K562 (cell line): Measurements from ENCODE around the gene PLD3. TPM values are rescaled to one million over a fixed set of nuclear protein-coding genes. Genes with fewer than 3 reads are reported as not detected.

ENCODE experiments used
- C11orf30 ChIP-seq: fragments of 450-650 bp; IDR thresholded peaks from 2 replicates; pipeline ENCODE4 v1.6.1; 2016; ENCODE audit warnings: low read depth, mild to moderate bottlenecking
- CBFA2T3 ChIP-seq: fragments of 450-650 bp; IDR thresholded peaks from 2 replicates; pipeline ENCODE4 v1.6.1; 2017
- COPS2 ChIP-seq: fragments of 450-650 bp; conservative IDR thresholded peaks from 2 replicates; pipeline ENCODE4 v1.6.1; 2016; ENCODE audit warnings: mild to moderate bottlenecking, moderate library complexity
- FOXA1 ChIP-seq: fragments of 450-650 bp; IDR thresholded peaks from 2 replicates; pipeline ENCODE4 v1.6.1; 2016; ENCODE audit warnings: mild to moderate bottlenecking, borderline replicate concordance
- MAZ ChIP-seq, 2 experiments: fragments of 450-650 bp in 1 of 2; sonication (generic) in 1 of 2; formaldehyde crosslinking; IDR thresholded peaks in 1 of 2; conservative IDR thresholded peaks in 1 of 2; 2 replicates each; pipeline versions ENCODE4 v1.4.0 to v1.5.0; 2020; ENCODE audit warnings: mild to moderate bottlenecking in 1 of 2, missing genetic modification reagents in 1 of 2
- MYC ChIP-seq, 2 experiments: fragments of 250-450 bp in 1 of 2; sonication (Bioruptor Pico) in 1 of 2; IDR thresholded peaks; 2 replicates each; pipeline versions ENCODE4 v1.5.1 to v1.6.1; 2012 to 2021; ENCODE audit warnings: low read depth in 2 of 2, borderline replicate concordance in 1 of 2, improper control_type of control experiment in 1 of 2, low read length in 1 of 2, mild to moderate bottlenecking in 1 of 2, moderate library complexity in 1 of 2
- NCOA1 ChIP-seq: fragments of 450-650 bp; IDR thresholded peaks from 2 replicates; pipeline ENCODE4 v1.6.1; 2016; ENCODE audit warnings: low read depth
- STAG1 ChIP-seq: sonication (generic); formaldehyde crosslinking; IDR thresholded peaks from 2 replicates; pipeline ENCODE4 v1.5.0; 2020; ENCODE audit warnings: missing genetic modification reagents, borderline replicate concordance
- ZFP1 ChIP-seq: fragments of 450-650 bp; formaldehyde crosslinking; IDR thresholded peaks from 2 replicates; pipeline ENCODE4 v1.4.0; 2020; ENCODE audit warnings: mild to moderate bottlenecking, mixed read lengths
- ZNF316 ChIP-seq: fragments of 450-650 bp; IDR thresholded peaks from 2 replicates; pipeline ENCODE4 v1.6.1; 2016
- ZNF347 ChIP-seq: fragments of 450-650 bp; formaldehyde crosslinking; IDR thresholded peaks from 2 replicates; pipeline ENCODE4 v1.4.0; 2020; ENCODE audit warnings: low read depth, mild to moderate bottlenecking, moderate library complexity
- polyA plus RNA-seq, 8 experiments: library from polyadenylated mRNA; depleted of rRNA in 4 of 8; stranded (reverse) in 5 of 8; unstranded in 3 of 8; fragments of >200 nt; fragmentation: Nextera tagmentation in 2 of 8; fragmentation: Illumina TruSeq in 1 of 8; extraction: Ambion mirVana in 2 of 8; extraction: Trizol in 1 of 8; gene quantifications; 2 replicates each; pipeline versions ENCODE4 v1.2.1 to v1.2.3, GENCODE V29; 2011 to 2014; ENCODE audit warnings: inconsistent platforms in 1 of 8, missing spikeins in 1 of 8
- total RNA-seq, 7 experiments: library from RNA; depleted of rRNA in 6 of 7; stranded (reverse); fragments of >200 nt in 6 of 7; fragmentation: Illumina TruSeq in 2 of 7; extraction: Trizol in 2 of 7; gene quantifications; 2 replicates each; pipeline versions ENCODE4 v1.2.1 to v1.2.3, GENCODE V29; 2011 to 2021; ENCODE audit warnings: low replicate concordance in 1 of 7
- TF ChIP-seq, protein P1 (sequence below), 3 experiments: IDR thresholded peaks in 2 of 3; conservative IDR thresholded peaks in 1 of 3; 2 replicates each; pipeline ENCODE4 v1.5.1; 2011 to 2012; ENCODE audit warnings: low read length in 3 of 3, mild to moderate bottlenecking in 3 of 3, control low read depth in 2 of 3, improper control_type of control experiment in 1 of 3, inconsistent platforms in 1 of 3, low read depth in 1 of 3, mixed read lengths in 1 of 3, moderate library complexity in 1 of 3; ENCODE audit not compliant: insufficient read depth in 2 of 3
- TF ChIP-seq, protein P2 (sequence below), 3 experiments: fragments of 200-800 bp in 1 of 3; fragments of 250-450 bp in 1 of 3; fragments of 450-650 bp in 1 of 3; sonication (Bioruptor Pico) in 1 of 3; sonication (Bioruptor generic) in 1 of 3; formaldehyde crosslinking in 1 of 3; IDR thresholded peaks; 2 replicates each; pipeline versions ENCODE4 v1.6.1 to v1.8.0; 2016 to 2022; ENCODE audit warnings: mild to moderate bottlenecking in 2 of 3, missing genetic modification characterization in 2 of 3, missing compliant biosample characterization in 1 of 3, moderate library complexity in 1 of 3
- TF ChIP-seq, protein P3 (sequence below): fragments of 450-650 bp; IDR thresholded peaks from 2 replicates; pipeline ENCODE4 v1.6.1; 2016
- TF ChIP-seq, protein P4 (sequence below): sonication (generic); formaldehyde crosslinking; IDR thresholded peaks from 2 replicates; pipeline ENCODE4 v1.8.1; 2022; ENCODE audit warnings: missing genetic modification reagents

The PLD3 gene
- total and polyA plus RNA-seq, 9 of the 15 experiments (the other 6 are each of a cell fraction or from before 2014, with no cell fraction given), result 2.3 to 128 (median 72.7) TPM

DNA sequence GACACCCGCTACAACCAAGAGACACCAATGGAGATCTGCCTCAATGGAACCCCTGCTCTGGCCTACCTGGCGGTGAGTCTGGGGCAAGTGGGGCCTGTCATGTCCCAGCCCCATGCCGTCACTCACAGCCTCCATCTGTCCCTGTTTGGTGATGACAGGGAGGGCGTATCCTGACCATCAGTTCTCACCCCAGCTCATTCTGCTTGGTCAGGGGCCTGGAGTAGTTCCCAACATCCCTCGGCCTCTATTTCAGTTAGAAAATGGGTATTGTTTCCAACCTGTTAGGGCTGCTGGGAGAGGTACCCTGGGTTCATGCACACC lies 23.3 kb downstream of the PLD3 start (continued):
- TF ChIP-seq, protein P1, sequence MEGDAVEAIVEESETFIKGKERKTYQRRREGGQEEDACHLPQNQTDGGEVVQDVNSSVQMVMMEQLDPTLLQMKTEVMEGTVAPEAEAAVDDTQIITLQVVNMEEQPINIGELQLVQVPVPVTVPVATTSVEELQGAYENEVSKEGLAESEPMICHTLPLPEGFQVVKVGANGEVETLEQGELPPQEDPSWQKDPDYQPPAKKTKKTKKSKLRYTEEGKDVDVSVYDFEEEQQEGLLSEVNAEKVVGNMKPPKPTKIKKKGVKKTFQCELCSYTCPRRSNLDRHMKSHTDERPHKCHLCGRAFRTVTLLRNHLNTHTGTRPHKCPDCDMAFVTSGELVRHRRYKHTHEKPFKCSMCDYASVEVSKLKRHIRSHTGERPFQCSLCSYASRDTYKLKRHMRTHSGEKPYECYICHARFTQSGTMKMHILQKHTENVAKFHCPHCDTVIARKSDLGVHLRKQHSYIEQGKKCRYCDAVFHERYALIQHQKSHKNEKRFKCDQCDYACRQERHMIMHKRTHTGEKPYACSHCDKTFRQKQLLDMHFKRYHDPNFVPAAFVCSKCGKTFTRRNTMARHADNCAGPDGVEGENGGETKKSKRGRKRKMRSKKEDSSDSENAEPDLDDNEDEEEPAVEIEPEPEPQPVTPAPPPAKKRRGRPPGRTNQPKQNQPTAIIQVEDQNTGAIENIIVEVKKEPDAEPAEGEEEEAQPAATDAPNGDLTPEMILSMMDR (IDR thresholded peaks at IDR 0.05 in 2 of 3, conservative IDR thresholded peaks at IDR 0.05 in 1 of 3; ENCODE audit: insufficient read depth in 2 of 3, low read depth in 1 of 3, low read length in 3 of 3), result no peak
- TF ChIP-seq MYC (IDR thresholded peaks at IDR 0.05; ENCODE audit: low read depth, low read length) (0 out of 2 replicates have a peak, but pooled peaks have one; percentile 14), MYC (CRISPR knock-in tag; IDR thresholded peaks at IDR 0.05; ENCODE audit: borderline replicate concordance, low read depth) (no peak), COPS2 (no peak), STAG1 (CRISPR knock-in tag) (no peak), ZNF316 (no peak), ZFP1 (no peak), ZNF347 (CRISPR knock-in tag) (no peak), MAZ (CRISPR knock-in tag; conservative IDR thresholded peaks at IDR 0.05 in 1 of 2, IDR thresholded peaks at IDR 0.05 in 1 of 2) (no peak), FOXA1 (no peak), NCOA1 (no peak), CBFA2T3 (no peak), C11orf30 (no peak)
- TF ChIP-seq, protein P2, sequence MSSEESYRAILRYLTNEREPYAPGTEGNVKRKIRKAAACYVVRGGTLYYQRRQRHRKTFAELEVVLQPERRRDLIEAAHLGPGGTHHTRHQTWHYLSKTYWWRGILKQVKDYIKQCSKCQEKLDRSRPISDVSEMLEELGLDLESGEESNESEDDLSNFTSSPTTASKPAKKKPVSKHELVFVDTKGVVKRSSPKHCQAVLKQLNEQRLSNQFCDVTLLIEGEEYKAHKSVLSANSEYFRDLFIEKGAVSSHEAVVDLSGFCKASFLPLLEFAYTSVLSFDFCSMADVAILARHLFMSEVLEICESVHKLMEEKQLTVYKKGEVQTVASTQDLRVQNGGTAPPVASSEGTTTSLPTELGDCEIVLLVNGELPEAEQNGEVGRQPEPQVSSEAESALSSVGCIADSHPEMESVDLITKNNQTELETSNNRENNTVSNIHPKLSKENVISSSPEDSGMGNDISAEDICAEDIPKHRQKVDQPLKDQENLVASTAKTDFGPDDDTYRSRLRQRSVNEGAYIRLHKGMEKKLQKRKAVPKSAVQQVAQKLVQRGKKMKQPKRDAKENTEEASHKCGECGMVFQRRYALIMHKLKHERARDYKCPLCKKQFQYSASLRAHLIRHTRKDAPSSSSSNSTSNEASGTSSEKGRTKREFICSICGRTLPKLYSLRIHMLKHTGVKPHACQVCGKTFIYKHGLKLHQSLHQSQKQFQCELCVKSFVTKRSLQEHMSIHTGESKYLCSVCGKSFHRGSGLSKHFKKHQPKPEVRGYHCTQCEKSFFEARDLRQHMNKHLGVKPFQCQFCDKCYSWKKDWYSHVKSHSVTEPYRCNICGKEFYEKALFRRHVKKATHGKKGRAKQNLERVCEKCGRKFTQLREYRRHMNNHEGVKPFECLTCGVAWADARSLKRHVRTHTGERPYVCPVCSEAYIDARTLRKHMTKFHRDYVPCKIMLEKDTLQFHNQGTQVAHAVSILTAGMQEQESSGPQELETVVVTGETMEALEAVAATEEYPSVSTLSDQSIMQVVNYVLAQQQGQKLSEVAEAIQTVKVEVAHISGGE (CRISPR knock-in tag; IDR thresholded peaks at IDR 0.05), result no peak
- TF ChIP-seq, protein P3, sequence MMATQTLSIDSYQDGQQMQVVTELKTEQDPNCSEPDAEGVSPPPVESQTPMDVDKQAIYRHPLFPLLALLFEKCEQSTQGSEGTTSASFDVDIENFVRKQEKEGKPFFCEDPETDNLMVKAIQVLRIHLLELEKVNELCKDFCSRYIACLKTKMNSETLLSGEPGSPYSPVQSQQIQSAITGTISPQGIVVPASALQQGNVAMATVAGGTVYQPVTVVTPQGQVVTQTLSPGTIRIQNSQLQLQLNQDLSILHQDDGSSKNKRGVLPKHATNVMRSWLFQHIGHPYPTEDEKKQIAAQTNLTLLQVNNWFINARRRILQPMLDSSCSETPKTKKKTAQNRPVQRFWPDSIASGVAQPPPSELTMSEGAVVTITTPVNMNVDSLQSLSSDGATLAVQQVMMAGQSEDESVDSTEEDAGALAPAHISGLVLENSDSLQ, result peak; percentile 69; the same call in 1 of the 2 replicates
- TF ChIP-seq, protein P4, sequence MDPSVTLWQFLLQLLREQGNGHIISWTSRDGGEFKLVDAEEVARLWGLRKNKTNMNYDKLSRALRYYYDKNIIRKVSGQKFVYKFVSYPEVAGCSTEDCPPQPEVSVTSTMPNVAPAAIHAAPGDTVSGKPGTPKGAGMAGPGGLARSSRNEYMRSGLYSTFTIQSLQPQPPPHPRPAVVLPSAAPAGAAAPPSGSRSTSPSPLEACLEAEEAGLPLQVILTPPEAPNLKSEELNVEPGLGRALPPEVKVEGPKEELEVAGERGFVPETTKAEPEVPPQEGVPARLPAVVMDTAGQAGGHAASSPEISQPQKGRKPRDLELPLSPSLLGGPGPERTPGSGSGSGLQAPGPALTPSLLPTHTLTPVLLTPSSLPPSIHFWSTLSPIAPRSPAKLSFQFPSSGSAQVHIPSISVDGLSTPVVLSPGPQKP (CRISPR knock-in tag), result no peak
